Measurements from ENCODE around the gene SIPA1L3.

DNA sequence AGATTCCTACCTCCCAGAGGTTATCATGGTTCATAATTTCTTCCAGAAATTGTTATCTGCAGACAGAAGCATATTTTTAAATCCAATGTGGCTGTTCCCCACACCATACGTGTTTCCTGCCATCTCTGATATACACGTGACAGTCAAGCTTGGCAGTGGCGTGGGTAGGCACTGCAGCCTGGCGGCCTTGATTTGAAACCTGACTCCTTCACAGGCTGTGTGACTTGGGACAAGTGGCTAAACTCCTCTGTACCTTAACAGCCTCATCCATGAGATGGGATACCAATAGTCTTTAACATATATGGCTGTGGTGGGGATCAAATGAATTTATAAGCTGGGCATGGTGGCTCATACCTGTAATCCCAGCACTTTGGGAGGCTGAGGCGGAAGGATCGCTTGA lies 283.8 kb downstream of the SIPA1L3 start:
- TF ChIP-seq POLR2A (IDR thresholded peaks at IDR 0.05; ENCODE audit: low read length) (no peak), PHF8 (IDR thresholded peaks at IDR 0.05; ENCODE audit: borderline replicate concordance, low read depth) (no peak), ZFP36 (IDR thresholded peaks at IDR 0.05; ENCODE audit: borderline replicate concordance, partially characterized antibody) (no peak), JUN (IDR thresholded peaks at IDR 0.05) (no peak), EP300 (IDR thresholded peaks at IDR 0.05) (no peak), CBX8 (IDR thresholded peaks at IDR 0.05) (no peak), RNF2 (IDR thresholded peaks at IDR 0.05; ENCODE audit: borderline replicate concordance, low read depth) (no peak), EHMT2 (IDR thresholded peaks at IDR 0.05; ENCODE audit: low read depth) (no peak), SMC3 (IDR thresholded peaks at IDR 0.05) (no peak), REST (IDR thresholded peaks at IDR 0.05) (no peak)
- TF ChIP-seq, protein P1, sequence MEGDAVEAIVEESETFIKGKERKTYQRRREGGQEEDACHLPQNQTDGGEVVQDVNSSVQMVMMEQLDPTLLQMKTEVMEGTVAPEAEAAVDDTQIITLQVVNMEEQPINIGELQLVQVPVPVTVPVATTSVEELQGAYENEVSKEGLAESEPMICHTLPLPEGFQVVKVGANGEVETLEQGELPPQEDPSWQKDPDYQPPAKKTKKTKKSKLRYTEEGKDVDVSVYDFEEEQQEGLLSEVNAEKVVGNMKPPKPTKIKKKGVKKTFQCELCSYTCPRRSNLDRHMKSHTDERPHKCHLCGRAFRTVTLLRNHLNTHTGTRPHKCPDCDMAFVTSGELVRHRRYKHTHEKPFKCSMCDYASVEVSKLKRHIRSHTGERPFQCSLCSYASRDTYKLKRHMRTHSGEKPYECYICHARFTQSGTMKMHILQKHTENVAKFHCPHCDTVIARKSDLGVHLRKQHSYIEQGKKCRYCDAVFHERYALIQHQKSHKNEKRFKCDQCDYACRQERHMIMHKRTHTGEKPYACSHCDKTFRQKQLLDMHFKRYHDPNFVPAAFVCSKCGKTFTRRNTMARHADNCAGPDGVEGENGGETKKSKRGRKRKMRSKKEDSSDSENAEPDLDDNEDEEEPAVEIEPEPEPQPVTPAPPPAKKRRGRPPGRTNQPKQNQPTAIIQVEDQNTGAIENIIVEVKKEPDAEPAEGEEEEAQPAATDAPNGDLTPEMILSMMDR (IDR thresholded peaks at IDR 0.05): no peak
